Tibial artery (tissue), 4 donors: ENCODE results near the gene PGRMC1.
"Not testable (repeated sequence)": the region's sequence is repeated elsewhere in the genome, so short reads cannot be mapped to it uniquely, and the experiment has no call there.

Experiments used
- DNase-seq, 2 donors: peaks; one replicate each; pipeline ENCODE4 v3.0.0-alpha.2; 2019
- H3K27ac ChIP-seq, 2 donors: fragments of 200-600 bp; sonication (generic) in 1 of 2; 1 replicate in 1 of 2; 2 replicates in 1 of 2; pipeline ENCODE4 v1.5.1; 2018 to 2019; ENCODE audit warnings: mild to moderate bottlenecking in 1 of 2
- H3K27me3 ChIP-seq, 2 donors: fragments of 200-600 bp; sonication (generic) in 1 of 2; one replicate each; pipeline versions ENCODE4 v1.5.1 to v1.6.0; 2016 to 2019
- H3K36me3 ChIP-seq, 3 donors: fragments of 200-600 bp; sonication (generic) in 2 of 3; one replicate each; pipeline ENCODE4 v1.5.1; 2016 to 2019; ENCODE audit warnings: mild to moderate bottlenecking in 2 of 3
- H3K4me1 ChIP-seq, 4 donors: fragments of 200-600 bp; sonication (generic) in 2 of 4; 1 replicate in 3 of 4; 2 replicates in 1 of 4; pipeline ENCODE4 v1.5.1; 2016 to 2019
- H3K4me3 ChIP-seq, 2 donors: fragments of 200-600 bp; sonication (generic) in 1 of 2; 1 replicate in 1 of 2; 2 replicates in 1 of 2; pipeline ENCODE4 v1.5.1; 2018 to 2019; ENCODE audit warnings: mild to moderate bottlenecking in 2 of 2
- H3K9me3 ChIP-seq, 3 donors: fragments of 200-600 bp; sonication (generic) in 1 of 3; one replicate each; pipeline ENCODE4 v1.5.1; 2016 to 2019
- CTCF ChIP-seq, 2 experiments: fragments of 200-600 bp in 1 of 2; fragments of 450-650 bp in 1 of 2; IDR thresholded peaks; one replicate each; pipeline ENCODE4 v1.5.1; 2017 to 2019; ENCODE audit warnings: antibody characterized with exemption in 2 of 2, mild to moderate bottlenecking in 1 of 2, moderate library complexity in 1 of 2
- intact Hi-C: fragments of 100-400 bp; cut with DNase I; formaldehyde crosslinking; loops from one replicate; pipeline ENCODE4 v1.15.0; 2023; ENCODE audit warnings: low total_unique reads

The PGRMC1 gene

GRCh38 chrX:119247702-119248101, 11.6 kb downstream of the PGRMC1 start:
- H3K36me3 ChIP-seq: peaks cover 3 to 11% (median 7%) of the 10 kb centered on the region in 3 donors
- H3K4me1 ChIP-seq: no peaks in the 10 kb centered on the region
- H3K27me3 ChIP-seq: no peaks in the 10 kb centered on the region
- no peak for TF ChIP-seq CTCF (IDR thresholded peaks at IDR 0.05)
- DNase-seq: no peak
- H3K9me3 ChIP-seq: no peaks in the 10 kb centered on the region
- no peak overlapping the region for H3K4me3 ChIP-seq
- no peak overlapping the region for H3K27ac ChIP-seq
- intact Hi-C loops: no loop called here

GRCh38 chrX:119249891-119250290, 13.8 kb downstream of the PGRMC1 start:
- TF ChIP-seq CTCF (IDR thresholded peaks at IDR 0.05): no peak
- intact Hi-C loops: no loop called here
- no peak overlapping the region for H3K4me3 ChIP-seq
- no peaks in the 10 kb centered on the region for H3K27me3 ChIP-seq
- H3K27ac ChIP-seq: no peak overlapping the region
- no peaks in the 10 kb centered on the region for H3K9me3 ChIP-seq
- no peak for DNase-seq
- no peaks in the 10 kb centered on the region for H3K4me1 ChIP-seq
- H3K36me3 ChIP-seq: peaks cover 0 to 3% (median 3%) of the 10 kb centered on the region in 3 donors

- Histone ChIP-seq H3K27me3 (no peaks in the 10 kb centered on the region), H3K4me3 (no peak overlapping the region), H3K27ac (no peak overlapping the region), H3K9me3 (no peaks in the 10 kb centered on the region), H3K4me1 (no peaks in the 10 kb centered on the region), H3K36me3 (no peaks in the 10 kb centered on the region)
- TF ChIP-seq CTCF (IDR thresholded peaks at IDR 0.05): no peak
- no peak for DNase-seq
- intact Hi-C loops: no loop called here
Observed at GRCh38 chrX:119251386-119251785, 15.3 kb downstream of the PGRMC1 start.

GRCh38 chrX:119252716-119253115, 16.6 kb downstream of the PGRMC1 start:
- Histone ChIP-seq H3K4me1 (no peaks in the 10 kb centered on the region), H3K27ac (no peak overlapping the region), H3K9me3 (no peaks in the 10 kb centered on the region), H3K27me3 (no peaks in the 10 kb centered on the region), H3K4me3 (no peak overlapping the region), H3K36me3 (no peaks in the 10 kb centered on the region)
- TF ChIP-seq CTCF (IDR thresholded peaks at IDR 0.05): no peak
- intact Hi-C loops: no loop called here
- DNase-seq: no peak

GRCh38 chrX:119266364-119266995, 30.4 kb downstream of the PGRMC1 start:
- no peak overlapping the region for H3K4me3 ChIP-seq
- H3K27ac ChIP-seq: no peak overlapping the region
- H3K4me1 ChIP-seq: no peaks in the 10 kb centered on the region
- TF ChIP-seq CTCF (IDR thresholded peaks at IDR 0.05): peak; percentile 37 to 39
- H3K36me3 ChIP-seq: no peaks in the 10 kb centered on the region
- H3K27me3 ChIP-seq: no peaks in the 10 kb centered on the region
- no peaks in the 10 kb centered on the region for H3K9me3 ChIP-seq
- intact Hi-C loops: no loop called here
- DNase-seq: no peak

GRCh38 chrX:119267115-119267514, 31.0 kb downstream of the PGRMC1 start:
- H3K27me3 ChIP-seq, intact Hi-C loops: not testable (repeated sequence)

More at GRCh38 chrX:119267115-119267514, 31.0 kb downstream of the PGRMC1 start:
- H3K4me3 ChIP-seq, H3K27ac ChIP-seq, H3K4me1 ChIP-seq, DNase-seq, H3K36me3 ChIP-seq, H3K9me3 ChIP-seq: not testable (repeated sequence)
